Body of pancreas (tissue), 4 donors: ENCODE measurements around the gene PLEKHO1. TPM values are rescaled to one million over a fixed set of nuclear protein-coding genes. Genes with fewer than 3 reads are reported as not detected.

Experiments used
- ATAC-seq: fragments of 150-250 bp; one replicate; pipeline ENCODE4 v1.9.1; 2016
- DNase-seq, 4 donors: peaks; one replicate each; pipeline ENCODE4 v3.0.0-alpha.2; 2019
- H3K27ac ChIP-seq, 4 donors: fragments of 200-600 bp; sonication (generic); 1 replicate in 3 of 4; 2 replicates in 1 of 4; pipeline versions ENCODE4 v1.5.1 to v1.6.1; 2016 to 2019; ENCODE audit warnings: mild to moderate bottlenecking in 1 of 4, mixed read lengths in 1 of 4, moderate library complexity in 1 of 4
- H3K27me3 ChIP-seq, 2 donors: fragments of 200-600 bp; sonication (generic); one replicate each; pipeline ENCODE4 v1.6.0; 2016; ENCODE audit warnings: mild to moderate bottlenecking in 1 of 2
- H3K36me3 ChIP-seq, 2 donors: fragments of 200-600 bp; sonication (generic); replicated peaks in 1 of 2; 2 replicates each; pipeline ENCODE4 v1.5.1; 2016; ENCODE audit warnings: low read depth in 2 of 2; ENCODE audit not compliant: insufficient read depth in 1 of 2
- H3K4me1 ChIP-seq: fragments of 200-600 bp; sonication (generic); one replicate; pipeline ENCODE4 v1.6.0; 2016
- H3K4me3 ChIP-seq, 2 donors: fragments of 200-600 bp; sonication (generic); 1 replicate in 1 of 2; 2 replicates in 1 of 2; pipeline ENCODE4 v1.5.1; 2016 to 2019
- H3K9me3 ChIP-seq, 3 donors: fragments of 200-600 bp; sonication (generic); 1 replicate in 2 of 3; 2 replicates in 1 of 3; pipeline ENCODE4 v1.5.1; 2016
- POLR2A ChIP-seq, 3 donors: fragments of 450-650 bp; IDR thresholded peaks; one replicate each; pipeline ENCODE4 v1.6.1; 2016; ENCODE audit warnings: antibody characterized with exemption in 3 of 3, mild to moderate bottlenecking in 2 of 3
- WGBS, 2 donors: methylation state at CpG; one replicate each; pipeline ENCODE4 v1.1.5; 2017; 5-methylcytosine and 5-hydroxymethylcytosine counted together
- intact Hi-C: fragments of 100-400 bp; cut with DNase I; formaldehyde crosslinking; loops from one replicate; pipeline ENCODE4 v1.15.1; 2023
- total RNA-seq, 2 donors: library from RNA; depleted of rRNA; stranded (reverse); fragments of >200 nt; gene quantifications; one replicate each; pipeline ENCODE4 v1.1.0, GENCODE V29; 2016
- TF ChIP-seq, protein P1 (sequence below), 7 experiments: fragments of 450-650 bp in 4 of 7; fragments of 200-600 bp in 3 of 7; sonication (generic) in 3 of 7; IDR thresholded peaks; one replicate each; pipeline ENCODE4 v1.5.1; 2016 to 2019; ENCODE audit warnings: antibody characterized with exemption in 7 of 7

Gene PLEKHO1
- total RNA-seq, 2 donors from 2014 or later = 5.3 to 7.0 TPM

- no peak for ATAC-seq
- 63 to 84% methylated on average over 15 of the region's 15 CpGs for WGBS, 2 donors
- H3K4me1 ChIP-seq = peaks cover 11% of the 10 kb centered on the region
Measured at GRCh38 chr1:150151291-150152181, 1.8 kb downstream of the PLEKHO1 start.

GRCh38 chr1:150152182-150152536 lies 2.4 kb downstream of the PLEKHO1 start:
- H3K4me1 ChIP-seq = peaks cover 11% of the 10 kb centered on the region
- no peak for DNase-seq

More at GRCh38 chr1:150151291-150152181, 1.8 kb downstream of the PLEKHO1 start:
- peak in 1 of 4 donors; percentile 32 for DNase-seq
- peak overlapping the region in 1 of 2 donors; percentile 25 for H3K4me3 ChIP-seq
- peak overlapping the region in 1 of 4 donors; percentile 62 for H3K27ac ChIP-seq
- H3K36me3 ChIP-seq = no peaks in the 10 kb centered on the region
- intact Hi-C loops = no loop called here
- peaks cover 0 to 7% of the 10 kb centered on the region in 2 donors for H3K27me3 ChIP-seq
- peak in 1 of 3 donors; percentile 11 for TF ChIP-seq POLR2A (IDR thresholded peaks at IDR 0.05)
- TF ChIP-seq, protein P1, sequence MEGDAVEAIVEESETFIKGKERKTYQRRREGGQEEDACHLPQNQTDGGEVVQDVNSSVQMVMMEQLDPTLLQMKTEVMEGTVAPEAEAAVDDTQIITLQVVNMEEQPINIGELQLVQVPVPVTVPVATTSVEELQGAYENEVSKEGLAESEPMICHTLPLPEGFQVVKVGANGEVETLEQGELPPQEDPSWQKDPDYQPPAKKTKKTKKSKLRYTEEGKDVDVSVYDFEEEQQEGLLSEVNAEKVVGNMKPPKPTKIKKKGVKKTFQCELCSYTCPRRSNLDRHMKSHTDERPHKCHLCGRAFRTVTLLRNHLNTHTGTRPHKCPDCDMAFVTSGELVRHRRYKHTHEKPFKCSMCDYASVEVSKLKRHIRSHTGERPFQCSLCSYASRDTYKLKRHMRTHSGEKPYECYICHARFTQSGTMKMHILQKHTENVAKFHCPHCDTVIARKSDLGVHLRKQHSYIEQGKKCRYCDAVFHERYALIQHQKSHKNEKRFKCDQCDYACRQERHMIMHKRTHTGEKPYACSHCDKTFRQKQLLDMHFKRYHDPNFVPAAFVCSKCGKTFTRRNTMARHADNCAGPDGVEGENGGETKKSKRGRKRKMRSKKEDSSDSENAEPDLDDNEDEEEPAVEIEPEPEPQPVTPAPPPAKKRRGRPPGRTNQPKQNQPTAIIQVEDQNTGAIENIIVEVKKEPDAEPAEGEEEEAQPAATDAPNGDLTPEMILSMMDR (IDR thresholded peaks at IDR 0.05) = no peak
- no peaks in the 10 kb centered on the region for H3K9me3 ChIP-seq

DNA sequence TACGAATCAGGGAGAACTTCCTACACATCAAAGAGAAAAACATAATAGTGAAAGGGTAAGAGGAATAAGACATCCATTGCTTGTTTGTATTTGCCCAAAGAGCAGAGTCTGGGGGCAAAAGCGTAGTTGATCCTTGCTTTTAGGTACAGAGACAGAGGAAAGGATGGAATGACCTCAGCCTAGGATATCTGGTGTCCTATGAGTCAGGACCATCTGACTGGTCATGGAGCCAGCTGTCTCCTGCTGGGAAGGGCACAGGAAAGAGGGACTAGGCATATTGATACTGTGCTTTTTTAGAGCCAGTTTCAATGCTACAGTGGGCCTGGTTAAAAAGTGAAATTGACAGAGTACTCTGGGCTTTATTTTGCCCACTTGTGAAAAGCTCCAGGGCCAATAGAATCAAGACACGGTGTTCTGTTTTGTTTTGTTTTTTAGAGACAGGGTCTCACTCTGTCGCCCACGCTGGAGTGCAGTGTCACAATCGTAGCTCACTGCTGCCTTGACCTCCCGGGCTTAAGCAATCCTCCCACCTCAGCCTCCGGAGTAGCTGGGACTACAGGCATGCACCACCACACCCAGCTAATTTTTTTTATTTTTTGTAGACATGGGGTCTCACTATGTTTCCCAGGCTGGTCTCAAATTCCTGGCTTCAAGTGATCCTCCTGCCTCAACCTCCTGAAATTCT lies 3.2 kb downstream of the PLEKHO1 start:
- Histone ChIP-seq H3K4me1 (peaks cover 11% of the 10 kb centered on the region), H3K27me3 (peaks cover 0 to 7% of the 10 kb centered on the region in 2 donors), H3K9me3 (no peaks in the 10 kb centered on the region), H3K27ac (no peak overlapping the region), H3K36me3 (no peaks in the 10 kb centered on the region), H3K4me3 (no peak overlapping the region)
- no peak for DNase-seq
- 83 to 89% methylated on average over 8 of the region's 8 CpGs for WGBS, 2 donors
- TF ChIP-seq POLR2A (IDR thresholded peaks at IDR 0.05) = no peak
- TF ChIP-seq, protein P1 (IDR thresholded peaks at IDR 0.05) = no peak
- ATAC-seq = no peak
- intact Hi-C loops = no loop called here

More at GRCh38 chr1:150152182-150152536, 2.4 kb downstream of the PLEKHO1 start:
- 76 to 100% methylated on average over 2 of the region's 2 CpGs for WGBS, 2 donors
- Histone ChIP-seq H3K36me3 (no peaks in the 10 kb centered on the region), H3K27ac (no peak overlapping the region), H3K9me3 (no peaks in the 10 kb centered on the region), H3K27me3 (peaks cover 0 to 7% of the 10 kb centered on the region in 2 donors), H3K4me3 (no peak overlapping the region)
- TF ChIP-seq POLR2A (IDR thresholded peaks at IDR 0.05) = no peak
- TF ChIP-seq, protein P1 (IDR thresholded peaks at IDR 0.05) = no peak
- ATAC-seq = no peak
- intact Hi-C loops = no loop called here

DNA sequence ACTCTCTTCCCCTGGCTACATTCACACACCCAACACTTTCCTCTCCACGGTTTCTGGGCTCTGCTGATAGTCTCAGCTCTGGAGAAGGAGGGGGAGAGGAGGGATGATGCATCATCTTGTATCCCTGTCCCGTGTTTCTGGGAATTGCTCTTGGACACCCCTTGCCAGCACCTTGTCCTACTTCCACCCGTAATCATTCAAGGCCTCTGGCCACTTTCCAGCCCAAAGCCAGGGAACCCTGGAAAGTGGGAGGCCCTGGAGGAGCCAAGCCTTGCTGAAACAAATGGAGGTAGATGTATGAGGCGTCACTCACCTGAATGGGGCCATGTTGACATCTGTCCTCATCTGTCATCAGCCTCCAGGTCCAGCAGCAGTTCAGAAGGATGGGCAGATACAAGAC lies 4.4 kb downstream of the PLEKHO1 start:
- 41 to 47% methylated on average over 4 of the region's 4 CpGs for WGBS, 2 donors
- ATAC-seq = no peak
- intact Hi-C loops = no loop called here
- no peak overlapping the region for H3K27ac ChIP-seq
- peaks cover 9% of the 10 kb centered on the region for H3K4me1 ChIP-seq
- no peak overlapping the region for H3K4me3 ChIP-seq
- peaks cover 0 to 7% of the 10 kb centered on the region in 2 donors for H3K27me3 ChIP-seq
- no peaks in the 10 kb centered on the region for H3K9me3 ChIP-seq
- no peaks in the 10 kb centered on the region for H3K36me3 ChIP-seq
- TF ChIP-seq, protein P1 (IDR thresholded peaks at IDR 0.05) = no peak
- TF ChIP-seq POLR2A (IDR thresholded peaks at IDR 0.05) = no peak
- no peak for DNase-seq
